CD8-positive, alpha-beta memory T cell (primary cell): ENCODE data around the gene TOPORS. TPM values are rescaled to one million over a fixed set of nuclear protein-coding genes. Genes with fewer than 3 reads are reported as not detected.
"Not testable (repeated sequence)": the region's sequence is repeated elsewhere in the genome, so short reads cannot be mapped to it uniquely, and the experiment has no call there.

ENCODE experiments used
- CTCF ChIA-PET: fragments of 350-600 bp; sonication (Branson Sonifier 250); formaldehyde crosslinking; loops from one replicate; lab custom pipeline; 2021; ENCODE audit warnings: antibody characterized with exemption; lab: Charles Lee
- POLR2A ChIA-PET: fragments of 350-600 bp; sonication (Branson Sonifier 250); formaldehyde crosslinking; loops from one replicate; lab custom pipeline; 2021; ENCODE audit warnings: antibody characterized with exemption; lab: Charles Lee
- DNase-seq, 5 donors: peaks; one replicate each; pipeline versions ENCODE4 v3.0.0 to v3.0.0-alpha.2; 2020 to 2022; ENCODE audit warnings: mixed read lengths in 1 of 5
- H3K27ac ChIP-seq: one replicate; pipeline ENCODE4 v1.7.0; 2013; ENCODE audit warnings: low read depth, mild to moderate bottlenecking, low read length, moderate library complexity
- H3K27me3 ChIP-seq: 2 replicates; pipeline ENCODE4 v1.7.0; 2013; ENCODE audit warnings: low read length, mild to moderate bottlenecking; ENCODE audit not compliant: insufficient read depth, poor library complexity, severe bottlenecking
- H3K36me3 ChIP-seq: 2 replicates; pipeline ENCODE4 v1.7.0; 2013; ENCODE audit warnings: mild to moderate bottlenecking, low read length, moderate library complexity; ENCODE audit not compliant: insufficient read depth
- H3K4me1 ChIP-seq: 2 replicates; pipeline ENCODE4 v1.7.0; 2013; ENCODE audit warnings: mild to moderate bottlenecking, low read length, moderate library complexity; ENCODE audit not compliant: insufficient read depth
- H3K4me3 ChIP-seq: 2 replicates; pipeline ENCODE4 v1.7.0; 2013; ENCODE audit warnings: mild to moderate bottlenecking, low read length
- H3K9me3 ChIP-seq: 2 replicates; pipeline ENCODE4 v1.7.0; 2013; ENCODE audit warnings: mild to moderate bottlenecking, low read length
- H3K27ac Mint-ChIP-seq, 8 donors: one replicate each; pipeline ENCODE4 v1.8.0; 2020 to 2021; ENCODE audit warnings: mixed read lengths in 8 of 8, mild to moderate bottlenecking in 6 of 8, inconsistent platforms in 3 of 8, moderate library complexity in 3 of 8
- H3K27me3 Mint-ChIP-seq, 2 donors: one replicate each; pipeline ENCODE4 v1.8.0; 2020 to 2021; ENCODE audit warnings: mixed read lengths in 2 of 2, mild to moderate bottlenecking in 1 of 2, moderate library complexity in 1 of 2
- H3K36me3 Mint-ChIP-seq, 3 donors: one replicate each; pipeline ENCODE4 v1.8.0; 2020 to 2021; ENCODE audit warnings: mixed read lengths in 3 of 3, inconsistent platforms in 1 of 3, mild to moderate bottlenecking in 1 of 3
- H3K4me1 Mint-ChIP-seq, 3 donors: one replicate each; pipeline ENCODE4 v1.8.0; 2020 to 2021; ENCODE audit warnings: mixed read lengths in 3 of 3, inconsistent platforms in 1 of 3, mild to moderate bottlenecking in 1 of 3
- H3K4me3 Mint-ChIP-seq, 7 donors: one replicate each; pipeline ENCODE4 v1.8.0; 2020 to 2021; ENCODE audit warnings: mixed read lengths in 7 of 7, mild to moderate bottlenecking in 6 of 7, moderate library complexity in 4 of 7, inconsistent platforms in 2 of 7
- H3K9me3 Mint-ChIP-seq, 5 donors: one replicate each; pipeline ENCODE4 v1.8.0; 2020 to 2022; ENCODE audit warnings: mixed read lengths in 5 of 5, mild to moderate bottlenecking in 3 of 5, moderate library complexity in 2 of 5, inconsistent platforms in 1 of 5
- polyA plus RNA-seq: library from polyadenylated mRNA; unstranded; fragments of 300-500 nt; fragmentation: Illumina TruSeq; gene quantifications from one replicate; pipeline ENCODE4 v1.2.3, GENCODE V29; 2021
- total RNA-seq, 2 experiments: library from RNA; stranded (reverse); gene quantifications; one replicate each; pipeline ENCODE4 v1.2.3, GENCODE V29; 2021

TOPORS gene
- total and polyA plus RNA-seq, 3 experiments from 2014 or later = 18.7 to 26.1 (median 20.4) TPM

GRCh38 chr9:32524892-32525708 is 27.3 kb downstream of the TOPORS start:
- DNase-seq = peak in 3 of 5 donors; percentile 5 to 28 (median 14)
- H3K27ac ChIP-seq = peak overlapping the region; percentile 71
- no peaks in the 10 kb centered on the region for H3K27me3 ChIP-seq
- H3K4me3 ChIP-seq = peak overlapping the region; percentile 90
- no peaks in the 10 kb centered on the region for H3K9me3 ChIP-seq
- H3K36me3 ChIP-seq = no peaks in the 10 kb centered on the region
- POLR2A ChIA-PET = interaction anchor here (0.7 to 2.1 kb wide), 5 partner anchors 25 to 146 kb away, joined by 3 to 19 read pairs (median 3); partner anchors contain the start of gene ACO1
- Mint-ChIP-seq H3K4me1 (peaks cover 57 to 63% (median 62%) of the 10 kb centered on the region in 3 donors), H3K27me3 (no peaks in the 10 kb centered on the region), H3K9me3 (no peaks in the 10 kb centered on the region), H3K36me3 (peaks cover 0 to 27% (median 6%) of the 10 kb centered on the region in 3 donors), H3K27ac (peak overlapping the region; percentile 78 to 99 (median 96)), H3K4me3 (peak overlapping the region; percentile 86 to 98 (median 98))
- CTCF ChIA-PET = interaction anchor here (1.2 to 4.4 kb wide), 9 partner anchors 13 to 146 kb away, joined by 3 to 49 read pairs (median 7); partner anchors contain the start of genes ACO1, NDUFB6, SMIM27 and TOPORS
- peaks cover 28% of the 10 kb centered on the region for H3K4me1 ChIP-seq

DNA sequence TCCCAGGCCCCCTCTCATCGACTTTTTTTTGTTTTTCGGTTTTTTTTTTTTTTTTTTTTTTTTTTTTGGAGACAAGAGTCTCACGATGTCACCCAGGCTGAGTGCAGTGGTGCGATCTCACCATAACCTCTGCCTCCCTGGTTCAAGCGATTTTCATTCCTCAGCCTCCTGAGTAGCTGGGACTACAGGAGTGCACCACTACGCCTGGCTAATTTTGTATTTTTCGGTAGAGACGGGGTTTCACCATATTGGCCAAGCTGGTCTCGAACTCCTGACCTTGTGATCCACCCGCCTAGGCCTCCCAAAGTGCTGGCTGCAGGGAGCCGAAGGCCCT is 27.9 kb downstream of the TOPORS start:
- Mint-ChIP-seq H3K36me3 (peaks cover 0 to 27% (median 6%) of the 10 kb centered on the region in 3 donors), H3K4me1 (peaks cover 57 to 66% (median 66%) of the 10 kb centered on the region in 3 donors), H3K27ac (peak overlapping the region in 7 of 8 donors; percentile 36 to 97 (median 84)), H3K4me3 (peak overlapping the region; percentile 81 to 98 (median 98))
- not testable (repeated sequence) for H3K36me3 ChIP-seq, H3K27me3 ChIP-seq, H3K27ac ChIP-seq, DNase-seq, H3K9me3 Mint-ChIP-seq, H3K27me3 Mint-ChIP-seq, H3K9me3 ChIP-seq
- ChIA-PET POLR2A (interaction anchor here (1.1 kb wide), 1 partner anchor 50 kb away, joined by 3 read pairs; no protein-coding TSS in a partner anchor), CTCF (interaction anchor here (1.2 to 4.4 kb wide), 6 partner anchors 16 to 146 kb away, joined by 3 to 49 read pairs (median 26); partner anchors contain the start of genes ACO1, NDUFB6, SMIM27 and TOPORS)
- Histone ChIP-seq H3K4me1 (peaks cover 28% of the 10 kb centered on the region), H3K4me3 (peak overlapping the region; percentile 90)

DNA sequence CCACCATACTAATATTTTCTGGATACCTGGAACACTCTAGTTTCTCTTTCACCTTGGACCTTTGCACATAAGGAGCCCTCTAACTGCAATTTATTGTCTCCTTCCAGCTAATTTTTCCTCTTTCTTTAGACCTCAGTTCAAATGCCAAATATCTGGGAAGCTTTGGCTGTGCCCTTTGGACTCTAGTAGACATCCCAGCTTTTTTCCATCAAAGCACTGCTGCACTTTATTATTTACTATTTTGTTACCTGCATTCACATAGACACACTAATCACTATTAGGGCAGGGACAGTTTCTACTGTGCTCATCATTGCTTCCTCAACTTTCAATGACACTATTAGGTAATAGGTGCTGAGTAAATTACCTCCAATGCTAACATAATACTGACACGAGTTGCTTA is 28.5 kb downstream of the TOPORS start:
- ChIA-PET POLR2A (no interaction called here), CTCF (interaction anchor here (0.9 to 4.4 kb wide), 3 partner anchors 17 to 145 kb away, joined by 3 to 49 read pairs (median 4); partner anchors contain the start of genes SMIM27 and TOPORS)
- no peaks in the 10 kb centered on the region for H3K27me3 ChIP-seq
- H3K4me3 ChIP-seq = no peak overlapping the region
- H3K36me3 ChIP-seq = no peaks in the 10 kb centered on the region
- Mint-ChIP-seq H3K27ac (peak overlapping the region; percentile 0 to 88 (median 79)), H3K4me3 (peak overlapping the region; percentile 81 to 98 (median 98)), H3K9me3 (no peaks in the 10 kb centered on the region), H3K27me3 (no peaks in the 10 kb centered on the region), H3K4me1 (peaks cover 58 to 66% (median 66%) of the 10 kb centered on the region in 3 donors), H3K36me3 (peaks cover 0 to 27% (median 6%) of the 10 kb centered on the region in 3 donors)
- peaks cover 28% of the 10 kb centered on the region for H3K4me1 ChIP-seq
- no peak for DNase-seq
- H3K27ac ChIP-seq = no peak overlapping the region
- no peaks in the 10 kb centered on the region for H3K9me3 ChIP-seq

DNA sequence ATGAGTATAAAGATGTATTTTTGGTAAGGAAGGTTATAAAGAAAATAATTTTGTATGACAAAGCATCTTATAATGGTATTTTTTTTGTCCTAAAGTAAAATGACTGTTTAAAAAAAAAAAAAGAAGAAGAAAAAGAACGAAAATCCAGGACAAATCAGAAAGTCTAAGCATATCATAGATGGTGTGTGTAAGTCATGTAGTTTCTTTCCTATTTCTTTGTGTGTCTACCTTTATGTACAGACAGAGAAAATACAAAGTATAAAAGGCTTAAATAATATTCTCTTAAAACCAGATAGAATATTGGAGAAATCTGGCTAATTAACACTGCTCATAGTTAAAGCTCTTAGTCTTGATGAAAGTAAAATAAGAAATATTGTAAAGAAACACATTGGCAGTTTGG is 34.1 kb downstream of the TOPORS start:
- H3K4me3 ChIP-seq = no peak overlapping the region
- H3K36me3 ChIP-seq = no peaks in the 10 kb centered on the region
- Mint-ChIP-seq H3K9me3 (peaks cover 0 to 5% (median 0%) of the 10 kb centered on the region in 5 donors), H3K27ac (peak overlapping the region in 2 of 8 donors; percentile 6 to 26), H3K4me3 (no peak overlapping the region), H3K4me1 (peaks cover 56 to 82% (median 66%) of the 10 kb centered on the region in 3 donors), H3K36me3 (peaks cover 12 to 47% (median 13%) of the 10 kb centered on the region in 3 donors), H3K27me3 (no peaks in the 10 kb centered on the region)
- no peaks in the 10 kb centered on the region for H3K9me3 ChIP-seq
- H3K27ac ChIP-seq = no peak overlapping the region
- peaks cover 1% of the 10 kb centered on the region for H3K4me1 ChIP-seq
- no peaks in the 10 kb centered on the region for H3K27me3 ChIP-seq
- ChIA-PET POLR2A (no interaction called here), CTCF (no interaction called here)
- DNase-seq = no peak

DNA sequence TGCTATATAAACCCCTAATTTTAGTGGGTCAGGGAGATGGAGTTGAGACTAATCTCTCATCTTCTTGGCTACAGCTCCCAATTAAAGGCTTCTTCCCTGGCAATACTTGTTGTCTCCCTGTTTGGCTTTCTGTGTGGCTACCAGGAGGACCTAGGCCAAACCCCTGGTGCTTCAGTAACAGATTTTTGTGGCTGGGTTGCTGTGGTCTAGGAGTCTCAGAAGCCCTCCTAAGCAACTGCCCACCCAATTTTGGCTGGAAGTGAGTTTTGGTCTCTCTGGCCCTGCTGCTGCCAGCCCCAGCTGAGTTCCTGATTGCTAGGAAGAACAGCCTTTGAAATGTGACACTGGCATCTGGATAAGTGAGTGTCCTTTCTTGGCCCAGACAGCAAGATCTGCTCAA is 36.1 kb downstream of the TOPORS start:
- DNase-seq = no peak
- Histone ChIP-seq H3K27me3 (no peaks in the 10 kb centered on the region), H3K9me3 (no peaks in the 10 kb centered on the region), H3K36me3 (no peaks in the 10 kb centered on the region), H3K4me3 (no peak overlapping the region), H3K27ac (no peak overlapping the region), H3K4me1 (no peaks in the 10 kb centered on the region)
- CTCF ChIA-PET = interaction anchor here (1.2 kb wide), 1 partner anchor 10 kb away, joined by 4 read pairs; no protein-coding TSS in a partner anchor
- Mint-ChIP-seq H3K27ac (peak overlapping the region in 1 of 8 donors; percentile 33), H3K27me3 (no peaks in the 10 kb centered on the region), H3K36me3 (peaks cover 10 to 40% (median 13%) of the 10 kb centered on the region in 3 donors), H3K9me3 (peaks cover 0 to 5% (median 0%) of the 10 kb centered on the region in 5 donors), H3K4me3 (no peak overlapping the region), H3K4me1 (peaks cover 53 to 80% (median 64%) of the 10 kb centered on the region in 3 donors)
- POLR2A ChIA-PET = no interaction called here

GRCh38 chr9:32508728-32509127 is 43.7 kb downstream of the TOPORS start:
- H3K27ac ChIP-seq = no peak overlapping the region

DNA sequence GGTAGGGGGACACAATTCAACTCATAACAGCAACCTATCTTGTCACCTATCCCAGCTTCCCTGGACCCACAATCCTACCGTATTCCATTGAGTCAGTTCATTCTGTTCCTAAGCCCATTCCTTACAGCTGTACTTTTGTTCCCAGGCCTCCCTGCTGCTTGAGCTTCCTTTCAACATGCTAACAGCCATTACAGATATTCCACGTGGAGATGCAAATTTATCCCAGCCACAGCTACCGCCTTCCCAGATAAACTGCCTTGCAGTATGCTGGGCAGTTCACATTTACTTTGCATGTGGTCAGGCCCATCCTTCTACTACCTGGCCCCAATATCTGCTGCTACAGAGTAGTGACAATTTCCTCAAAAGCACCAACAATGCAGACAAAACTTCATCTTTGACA is 49.4 kb downstream of the TOPORS start:
- ChIA-PET POLR2A (no interaction called here), CTCF (interaction anchor here (0.9 to 1.4 kb wide), 2 partner anchors 17 to 23 kb away, joined by 3 read pairs; partner anchors contain the start of gene RIGI)
- peaks cover 0 to 50% (median 15%) of the 10 kb centered on the region in 3 donors for H3K36me3 Mint-ChIP-seq
- peak overlapping the region in 3 of 8 donors; percentile 13 to 53 (median 48) for H3K27ac Mint-ChIP-seq
- no peak for DNase-seq
- no peaks in the 10 kb centered on the region for H3K9me3 Mint-ChIP-seq
- peaks cover 16 to 39% (median 21%) of the 10 kb centered on the region in 3 donors for H3K4me1 Mint-ChIP-seq
- Histone ChIP-seq H3K27me3 (no peaks in the 10 kb centered on the region), H3K27ac (no peak overlapping the region), H3K4me1 (no peaks in the 10 kb centered on the region), H3K4me3 (no peak overlapping the region), H3K36me3 (no peaks in the 10 kb centered on the region), H3K9me3 (no peaks in the 10 kb centered on the region)
- no peak overlapping the region for H3K4me3 Mint-ChIP-seq
- H3K27me3 Mint-ChIP-seq = no peaks in the 10 kb centered on the region

More at GRCh38 chr9:32508728-32509127, 43.7 kb downstream of the TOPORS start:
- Histone ChIP-seq H3K4me1 (no peaks in the 10 kb centered on the region), H3K36me3 (no peaks in the 10 kb centered on the region), H3K9me3 (no peaks in the 10 kb centered on the region), H3K4me3 (no peak overlapping the region), H3K27me3 (no peaks in the 10 kb centered on the region)
- Mint-ChIP-seq H3K36me3 (peaks cover 3 to 13% (median 5%) of the 10 kb centered on the region in 3 donors), H3K4me1 (peaks cover 49 to 71% (median 52%) of the 10 kb centered on the region in 3 donors), H3K4me3 (no peak overlapping the region), H3K9me3 (peaks cover 0 to 4% (median 0%) of the 10 kb centered on the region in 5 donors), H3K27me3 (no peaks in the 10 kb centered on the region), H3K27ac (peak overlapping the region in 3 of 8 donors; percentile 15 to 89 (median 43))
- DNase-seq = no peak
- ChIA-PET POLR2A (interaction anchor here (0.6 kb wide), 1 partner anchor 1145 kb away, joined by 3 read pairs; no protein-coding TSS in a partner anchor), CTCF (interaction anchor here (1.2 to 1.7 kb wide), 3 partner anchors 11 to 130 kb away, joined by 3 to 6 read pairs (median 5); partner anchors contain the start of gene RIGI)
